ENCODE results near the gene FRAS1. TPM values are rescaled to one million over a fixed set of nuclear protein-coding genes. Genes with fewer than 3 reads are reported as not detected.

FRAS1 gene
- total and polyA plus RNA-seq, 3 experiments from 2014 or later: not detected

GRCh38 chr4:78152795-78153194, 95.7 kb downstream of the FRAS1 start:
- no peaks in the 10 kb centered on the region for H3K9me3 ChIP-seq (ENCODE audit: low read length)
- POLR2A ChIA-PET: no interaction called here
- H3K4me1 ChIP-seq (ENCODE audit: insufficient read depth, low read length): no peaks in the 10 kb centered on the region
- no peaks in the 10 kb centered on the region for H3K4me1 Mint-ChIP-seq
- DNase-seq: no peak
- H3K27me3 ChIP-seq (ENCODE audit: insufficient read depth, low read length, poor library complexity, severe bottlenecking): no peaks in the 10 kb centered on the region
- no peak overlapping the region for H3K4me3 Mint-ChIP-seq
- H3K27me3 Mint-ChIP-seq: peaks cover 0 to 16% of the 10 kb centered on the region in 2 donors
- no peaks in the 10 kb centered on the region for H3K36me3 ChIP-seq (ENCODE audit: insufficient read depth, low read length)
- peak overlapping the region in 2 of 8 donors; percentile 38 to 47 for H3K27ac Mint-ChIP-seq
- CTCF ChIA-PET: no interaction called here
- no peaks in the 10 kb centered on the region for H3K36me3 Mint-ChIP-seq
- H3K27ac ChIP-seq (ENCODE audit: low read depth, low read length): no peak overlapping the region
- H3K4me3 ChIP-seq (ENCODE audit: low read length): no peak overlapping the region
- no peaks in the 10 kb centered on the region for H3K9me3 Mint-ChIP-seq

GRCh38 chr4:78154972-78155590, 98.0 kb downstream of the FRAS1 start:
- H3K9me3 Mint-ChIP-seq: peaks cover 0 to 2% (median 0%) of the 10 kb centered on the region in 5 donors
- no peaks in the 10 kb centered on the region for H3K4me1 ChIP-seq (ENCODE audit: insufficient read depth, low read length)
- no peak for DNase-seq

GRCh38 chr4:78155616-78156105, 98.5 kb downstream of the FRAS1 start:
- H3K9me3 Mint-ChIP-seq: peaks cover 0 to 2% (median 0%) of the 10 kb centered on the region in 5 donors

More at GRCh38 chr4:78154972-78155590, 98.0 kb downstream of the FRAS1 start:
- no peak overlapping the region for H3K4me3 Mint-ChIP-seq
- ChIA-PET CTCF (no interaction called here), POLR2A (no interaction called here)
- no peak overlapping the region for H3K27ac Mint-ChIP-seq
- peaks cover 7 to 32% of the 10 kb centered on the region in 2 donors for H3K27me3 Mint-ChIP-seq
- H3K36me3 Mint-ChIP-seq: no peaks in the 10 kb centered on the region
- Histone ChIP-seq H3K27ac (ENCODE audit: low read depth, low read length) (no peak overlapping the region), H3K36me3 (ENCODE audit: insufficient read depth, low read length) (no peaks in the 10 kb centered on the region), H3K9me3 (ENCODE audit: low read length) (no peaks in the 10 kb centered on the region), H3K27me3 (ENCODE audit: insufficient read depth, low read length, poor library complexity, severe bottlenecking) (no peaks in the 10 kb centered on the region), H3K4me3 (ENCODE audit: low read length) (no peak overlapping the region)
- no peaks in the 10 kb centered on the region for H3K4me1 Mint-ChIP-seq

GRCh38 chr4:78156520-78156919, 99.4 kb downstream of the FRAS1 start:
- H3K27ac Mint-ChIP-seq: no peak overlapping the region
- Histone ChIP-seq H3K27me3 (ENCODE audit: insufficient read depth, low read length, poor library complexity, severe bottlenecking) (no peaks in the 10 kb centered on the region), H3K4me1 (ENCODE audit: insufficient read depth, low read length) (no peaks in the 10 kb centered on the region), H3K4me3 (ENCODE audit: low read length) (no peak overlapping the region), H3K36me3 (ENCODE audit: insufficient read depth, low read length) (no peaks in the 10 kb centered on the region), H3K27ac (ENCODE audit: low read depth, low read length) (no peak overlapping the region), H3K9me3 (ENCODE audit: low read length) (no peaks in the 10 kb centered on the region)
- ChIA-PET POLR2A (no interaction called here), CTCF (no interaction called here)
- peaks cover 0 to 2% (median 0%) of the 10 kb centered on the region in 5 donors for H3K9me3 Mint-ChIP-seq
- H3K4me3 Mint-ChIP-seq: no peak overlapping the region
- H3K27me3 Mint-ChIP-seq: peaks cover 7 to 36% of the 10 kb centered on the region in 2 donors
- no peaks in the 10 kb centered on the region for H3K36me3 Mint-ChIP-seq
- no peak for DNase-seq
- H3K4me1 Mint-ChIP-seq: no peaks in the 10 kb centered on the region

More at GRCh38 chr4:78155616-78156105, 98.5 kb downstream of the FRAS1 start:
- Histone ChIP-seq H3K27me3 (ENCODE audit: insufficient read depth, low read length, poor library complexity, severe bottlenecking) (no peaks in the 10 kb centered on the region), H3K27ac (ENCODE audit: low read depth, low read length) (no peak overlapping the region), H3K36me3 (ENCODE audit: insufficient read depth, low read length) (no peaks in the 10 kb centered on the region), H3K9me3 (ENCODE audit: low read length) (no peaks in the 10 kb centered on the region), H3K4me1 (ENCODE audit: insufficient read depth, low read length) (no peaks in the 10 kb centered on the region), H3K4me3 (ENCODE audit: low read length) (no peak overlapping the region)
- H3K4me3 Mint-ChIP-seq: no peak overlapping the region
- H3K36me3 Mint-ChIP-seq: no peaks in the 10 kb centered on the region
- ChIA-PET CTCF (no interaction called here), POLR2A (no interaction called here)
- no peaks in the 10 kb centered on the region for H3K4me1 Mint-ChIP-seq
- no peak for DNase-seq
- H3K27ac Mint-ChIP-seq: no peak overlapping the region
- H3K27me3 Mint-ChIP-seq: peaks cover 7 to 36% of the 10 kb centered on the region in 2 donors

GRCh38 chr4:78162342-78162741, 105.2 kb downstream of the FRAS1 start:
- no peak overlapping the region for H3K27ac Mint-ChIP-seq
- H3K36me3 ChIP-seq (ENCODE audit: insufficient read depth, low read length): no peaks in the 10 kb centered on the region
- no peak overlapping the region for H3K4me3 Mint-ChIP-seq
- H3K9me3 Mint-ChIP-seq: peaks cover 0 to 2% (median 0%) of the 10 kb centered on the region in 5 donors
- H3K36me3 Mint-ChIP-seq: no peaks in the 10 kb centered on the region
- POLR2A ChIA-PET: no interaction called here
- no peak for DNase-seq
- no peaks in the 10 kb centered on the region for H3K27me3 ChIP-seq (ENCODE audit: insufficient read depth, low read length, poor library complexity, severe bottlenecking)
- H3K27ac ChIP-seq (ENCODE audit: low read depth, low read length): no peak overlapping the region
- H3K27me3 Mint-ChIP-seq: peaks cover 9 to 26% of the 10 kb centered on the region in 2 donors
- H3K4me1 Mint-ChIP-seq: peaks cover 2 to 4% (median 4%) of the 10 kb centered on the region in 3 donors
- no peak overlapping the region for H3K4me3 ChIP-seq (ENCODE audit: low read length)
- CTCF ChIA-PET: no interaction called here
- no peaks in the 10 kb centered on the region for H3K4me1 ChIP-seq (ENCODE audit: insufficient read depth, low read length)
- no peaks in the 10 kb centered on the region for H3K9me3 ChIP-seq (ENCODE audit: low read length)

GRCh38 chr4:78162821-78163220, 105.7 kb downstream of the FRAS1 start:
- no peak overlapping the region for H3K4me3 Mint-ChIP-seq

GRCh38 chr4:78165758-78166157, 108.6 kb downstream of the FRAS1 start:
- Histone ChIP-seq H3K9me3 (ENCODE audit: low read length) (no peaks in the 10 kb centered on the region), H3K27ac (ENCODE audit: low read depth, low read length) (no peak overlapping the region), H3K4me3 (ENCODE audit: low read length) (no peak overlapping the region), H3K4me1 (ENCODE audit: insufficient read depth, low read length) (no peaks in the 10 kb centered on the region), H3K27me3 (ENCODE audit: insufficient read depth, low read length, poor library complexity, severe bottlenecking) (no peaks in the 10 kb centered on the region), H3K36me3 (ENCODE audit: insufficient read depth, low read length) (no peaks in the 10 kb centered on the region)
- no peak for DNase-seq
- no peak overlapping the region for H3K4me3 Mint-ChIP-seq
- ChIA-PET POLR2A (no interaction called here), CTCF (no interaction called here)
- peaks cover 2 to 4% (median 4%) of the 10 kb centered on the region in 3 donors for H3K4me1 Mint-ChIP-seq
- H3K27ac Mint-ChIP-seq: no peak overlapping the region
- peaks cover 0 to 2% (median 0%) of the 10 kb centered on the region in 5 donors for H3K9me3 Mint-ChIP-seq
- no peaks in the 10 kb centered on the region for H3K36me3 Mint-ChIP-seq
- peaks cover 2 to 3% of the 10 kb centered on the region in 2 donors for H3K27me3 Mint-ChIP-seq

More at GRCh38 chr4:78162821-78163220, 105.7 kb downstream of the FRAS1 start:
- peaks cover 9 to 23% of the 10 kb centered on the region in 2 donors for H3K27me3 Mint-ChIP-seq
- H3K27me3 ChIP-seq (ENCODE audit: insufficient read depth, low read length, poor library complexity, severe bottlenecking): no peaks in the 10 kb centered on the region
- H3K4me3 ChIP-seq (ENCODE audit: low read length): no peak overlapping the region
- ChIA-PET POLR2A (no interaction called here), CTCF (no interaction called here)
- H3K36me3 ChIP-seq (ENCODE audit: insufficient read depth, low read length): no peaks in the 10 kb centered on the region
- H3K27ac ChIP-seq (ENCODE audit: low read depth, low read length): no peak overlapping the region
- no peaks in the 10 kb centered on the region for H3K4me1 ChIP-seq (ENCODE audit: insufficient read depth, low read length)
- H3K9me3 Mint-ChIP-seq: peaks cover 0 to 2% (median 0%) of the 10 kb centered on the region in 5 donors
- H3K27ac Mint-ChIP-seq: no peak overlapping the region
- H3K9me3 ChIP-seq (ENCODE audit: low read length): no peaks in the 10 kb centered on the region
- DNase-seq: no peak
- H3K36me3 Mint-ChIP-seq: no peaks in the 10 kb centered on the region
- H3K4me1 Mint-ChIP-seq: peaks cover 2 to 4% (median 4%) of the 10 kb centered on the region in 3 donors

- Mint-ChIP-seq H3K4me1 (peaks cover 2 to 4% (median 4%) of the 10 kb centered on the region in 3 donors), H3K27ac (no peak overlapping the region), H3K27me3 (peaks cover 2 to 6% of the 10 kb centered on the region in 2 donors), H3K36me3 (no peaks in the 10 kb centered on the region), H3K4me3 (no peak overlapping the region), H3K9me3 (peaks cover 0 to 2% (median 0%) of the 10 kb centered on the region in 5 donors)
- no peak for DNase-seq
- no peaks in the 10 kb centered on the region for H3K9me3 ChIP-seq (ENCODE audit: low read length)
- ChIA-PET POLR2A (no interaction called here), CTCF (no interaction called here)
- H3K27ac ChIP-seq (ENCODE audit: low read depth, low read length): no peak overlapping the region
- H3K27me3 ChIP-seq (ENCODE audit: insufficient read depth, low read length, poor library complexity, severe bottlenecking): no peaks in the 10 kb centered on the region
- no peaks in the 10 kb centered on the region for H3K4me1 ChIP-seq (ENCODE audit: insufficient read depth, low read length)
- no peaks in the 10 kb centered on the region for H3K36me3 ChIP-seq (ENCODE audit: insufficient read depth, low read length)
- no peak overlapping the region for H3K4me3 ChIP-seq (ENCODE audit: low read length)
These were observed 109.5 kb downstream of the FRAS1 start for GRCh38 chr4:78166622-78167021.
